Bronchial epithelial cell (primary cell): ENCODE measurements around the gene TLR6. TPM values are rescaled to one million over a fixed set of nuclear protein-coding genes. Genes with fewer than 3 reads are reported as not detected.

ENCODE experiments used
- DNase-seq: peaks from one replicate; pipeline ENCODE4 v3.0.0-alpha.2; 2010; ENCODE audit warnings: low read depth
- FAIRE-seq: peaks from 2 replicates; lab custom pipeline; 2011; peaks lifted over from hg19 to GRCh38; lab: Jason Lieb, UNC
- H3K27me3 ChIP-seq: 2 replicates; pipeline ENCODE4 v1.5.1; 2011; ENCODE audit warnings: low read length; ENCODE audit not compliant: control insufficient read depth, insufficient read depth
- H3K36me3 ChIP-seq: 2 replicates; pipeline ENCODE4 v1.5.1; 2011; ENCODE audit warnings: low read length; ENCODE audit not compliant: control insufficient read depth, insufficient read depth
- H3K4me3 ChIP-seq: 2 replicates; pipeline ENCODE4 v1.5.1; 2011; ENCODE audit warnings: mild to moderate bottlenecking, low read depth, low read length, control low read depth
- total RNA-seq: library from RNA; depleted of rRNA; stranded (reverse); fragments of >200 nt; gene quantifications from 2 replicates; pipeline ENCODE4 v1.2.1, GENCODE V29; 2014
- TF ChIP-seq, protein P1 (sequence below): IDR thresholded peaks from 2 replicates; pipeline ENCODE4 v1.5.1; 2011; ENCODE audit warnings: mild to moderate bottlenecking, moderate library complexity, low read length, control low read depth, inconsistent platforms; ENCODE audit not compliant: insufficient read depth, severe bottlenecking

The TLR6 gene
- total RNA-seq, 1 donor from 2014 or later, result 0.26 TPM

- DNase-seq (no peak), FAIRE-seq (no peak)
- H3K4me3 ChIP-seq, result no peak overlapping the region
- H3K36me3 ChIP-seq, result no peaks in the 10 kb centered on the region
- no peaks in the 10 kb centered on the region for H3K27me3 ChIP-seq
- TF ChIP-seq, protein P1, sequence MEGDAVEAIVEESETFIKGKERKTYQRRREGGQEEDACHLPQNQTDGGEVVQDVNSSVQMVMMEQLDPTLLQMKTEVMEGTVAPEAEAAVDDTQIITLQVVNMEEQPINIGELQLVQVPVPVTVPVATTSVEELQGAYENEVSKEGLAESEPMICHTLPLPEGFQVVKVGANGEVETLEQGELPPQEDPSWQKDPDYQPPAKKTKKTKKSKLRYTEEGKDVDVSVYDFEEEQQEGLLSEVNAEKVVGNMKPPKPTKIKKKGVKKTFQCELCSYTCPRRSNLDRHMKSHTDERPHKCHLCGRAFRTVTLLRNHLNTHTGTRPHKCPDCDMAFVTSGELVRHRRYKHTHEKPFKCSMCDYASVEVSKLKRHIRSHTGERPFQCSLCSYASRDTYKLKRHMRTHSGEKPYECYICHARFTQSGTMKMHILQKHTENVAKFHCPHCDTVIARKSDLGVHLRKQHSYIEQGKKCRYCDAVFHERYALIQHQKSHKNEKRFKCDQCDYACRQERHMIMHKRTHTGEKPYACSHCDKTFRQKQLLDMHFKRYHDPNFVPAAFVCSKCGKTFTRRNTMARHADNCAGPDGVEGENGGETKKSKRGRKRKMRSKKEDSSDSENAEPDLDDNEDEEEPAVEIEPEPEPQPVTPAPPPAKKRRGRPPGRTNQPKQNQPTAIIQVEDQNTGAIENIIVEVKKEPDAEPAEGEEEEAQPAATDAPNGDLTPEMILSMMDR, result no peak
Measured at GRCh38 chr4:38823766-38824165, 32.9 kb downstream of the TLR6 start.

DNA sequence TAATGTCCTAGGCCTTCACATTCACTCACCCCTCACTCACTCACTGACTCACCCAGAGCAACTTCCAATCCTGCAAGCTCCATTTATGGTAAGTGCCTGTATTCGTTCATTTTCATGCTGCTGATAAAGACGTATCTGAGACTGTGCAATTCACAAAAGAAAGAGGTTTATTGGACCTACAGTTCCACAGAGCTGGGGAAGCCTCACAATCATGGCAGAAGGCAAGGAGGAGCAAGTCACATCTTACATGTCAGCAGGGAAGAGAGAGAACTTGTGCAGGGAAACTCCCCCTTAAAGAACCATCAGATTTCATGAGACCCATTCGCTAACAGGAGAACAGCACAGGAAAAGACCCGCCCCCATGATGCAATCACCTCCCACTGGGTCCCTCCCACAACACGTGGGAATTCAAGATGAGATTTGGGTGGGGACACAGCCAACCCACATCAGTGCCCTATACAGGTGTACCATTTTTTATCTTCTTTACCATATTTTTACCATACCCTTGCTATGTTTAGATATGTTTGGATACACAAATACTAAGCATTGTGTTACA, 33.8 kb downstream of the TLR6 start:
- FAIRE-seq (no peak), DNase-seq (no peak)
- Histone ChIP-seq H3K4me3 (no peak overlapping the region), H3K27me3 (no peaks in the 10 kb centered on the region), H3K36me3 (no peaks in the 10 kb centered on the region)
- TF ChIP-seq, protein P1, result no peak

DNA sequence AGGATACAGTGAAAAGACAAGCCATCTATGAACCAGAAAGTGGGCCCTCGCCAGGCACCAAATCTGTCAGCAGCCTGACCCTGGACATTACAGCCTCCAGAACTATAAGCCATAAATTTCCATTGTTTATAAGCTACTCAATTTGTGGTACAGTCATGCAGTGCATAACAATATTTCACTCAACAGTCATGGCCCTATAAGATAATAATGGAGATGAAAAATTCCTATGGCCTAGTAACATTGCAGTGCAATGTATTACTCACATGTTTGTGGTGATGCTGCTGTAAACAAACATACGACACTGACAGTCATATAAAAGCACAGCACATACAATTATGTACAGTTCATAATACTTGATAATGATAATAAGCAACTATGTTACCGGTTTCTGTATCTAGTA, 34.9 kb downstream of the TLR6 start:
- FAIRE-seq, result no peak
- DNase-seq, result no peak
- Histone ChIP-seq H3K36me3 (no peaks in the 10 kb centered on the region), H3K4me3 (no peak overlapping the region), H3K27me3 (no peaks in the 10 kb centered on the region)
- TF ChIP-seq, protein P1, result no peak

DNA sequence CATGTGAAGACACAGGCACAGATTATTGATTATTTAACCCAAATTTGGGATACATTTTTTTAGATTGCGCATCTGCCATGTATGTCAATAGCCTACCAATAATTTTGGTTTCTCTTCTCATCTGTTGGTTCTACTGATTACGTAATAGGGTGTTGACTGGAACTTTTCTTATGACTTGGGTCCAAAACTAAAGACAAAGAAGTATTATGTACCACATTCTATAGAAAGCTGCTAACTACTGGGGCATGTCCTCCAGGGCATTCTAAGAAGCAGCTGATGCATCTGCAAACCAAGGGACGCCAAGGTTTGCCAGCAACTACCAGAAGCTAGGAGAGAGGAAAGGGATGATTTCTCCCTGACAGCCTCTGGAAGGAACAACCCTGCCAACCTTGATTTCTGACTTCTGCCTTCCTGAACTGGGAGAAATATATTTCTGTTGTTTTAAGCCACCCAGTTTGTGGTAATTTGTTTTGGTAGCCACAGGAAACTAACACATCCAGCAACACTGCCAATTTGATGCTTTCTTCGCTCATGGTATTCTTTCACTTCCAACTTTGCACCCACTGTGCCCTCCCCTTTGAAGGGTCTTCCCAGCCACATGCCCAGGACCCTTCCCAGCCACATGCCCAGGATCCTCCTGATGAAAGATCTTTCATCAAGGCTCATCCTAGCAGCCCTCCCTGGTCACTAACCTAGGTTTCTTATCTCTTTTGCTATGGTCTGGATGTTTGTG, 36.1 kb downstream of the TLR6 start:
- FAIRE-seq, result no peak
- Histone ChIP-seq H3K36me3 (no peaks in the 10 kb centered on the region), H3K27me3 (no peaks in the 10 kb centered on the region), H3K4me3 (no peak overlapping the region)
- TF ChIP-seq, protein P1, result no peak
- no peak for DNase-seq

- DNase-seq (no peak), FAIRE-seq (no peak)
- Histone ChIP-seq H3K36me3 (no peaks in the 10 kb centered on the region), H3K27me3 (no peaks in the 10 kb centered on the region), H3K4me3 (no peak overlapping the region)
- TF ChIP-seq, protein P1, result no peak
Measured at GRCh38 chr4:38819569-38819968, 37.0 kb downstream of the TLR6 start.
